GM18517 (cell line): ENCODE results near the gene HDDC3.

ENCODE experiments used
- ATAC-seq: cut with Tn5 transposase; IDR thresholded peaks from one replicate; pipeline ENCODE4 v1.9.1; 2021; ENCODE audit warnings: mild to moderate bottlenecking, moderate library complexity; ENCODE audit not compliant: unreplicated experiment

Gene HDDC3, protein sequence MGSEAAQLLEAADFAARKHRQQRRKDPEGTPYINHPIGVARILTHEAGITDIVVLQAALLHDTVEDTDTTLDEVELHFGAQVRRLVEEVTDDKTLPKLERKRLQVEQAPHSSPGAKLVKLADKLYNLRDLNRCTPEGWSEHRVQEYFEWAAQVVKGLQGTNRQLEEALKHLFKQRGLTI

DNA sequence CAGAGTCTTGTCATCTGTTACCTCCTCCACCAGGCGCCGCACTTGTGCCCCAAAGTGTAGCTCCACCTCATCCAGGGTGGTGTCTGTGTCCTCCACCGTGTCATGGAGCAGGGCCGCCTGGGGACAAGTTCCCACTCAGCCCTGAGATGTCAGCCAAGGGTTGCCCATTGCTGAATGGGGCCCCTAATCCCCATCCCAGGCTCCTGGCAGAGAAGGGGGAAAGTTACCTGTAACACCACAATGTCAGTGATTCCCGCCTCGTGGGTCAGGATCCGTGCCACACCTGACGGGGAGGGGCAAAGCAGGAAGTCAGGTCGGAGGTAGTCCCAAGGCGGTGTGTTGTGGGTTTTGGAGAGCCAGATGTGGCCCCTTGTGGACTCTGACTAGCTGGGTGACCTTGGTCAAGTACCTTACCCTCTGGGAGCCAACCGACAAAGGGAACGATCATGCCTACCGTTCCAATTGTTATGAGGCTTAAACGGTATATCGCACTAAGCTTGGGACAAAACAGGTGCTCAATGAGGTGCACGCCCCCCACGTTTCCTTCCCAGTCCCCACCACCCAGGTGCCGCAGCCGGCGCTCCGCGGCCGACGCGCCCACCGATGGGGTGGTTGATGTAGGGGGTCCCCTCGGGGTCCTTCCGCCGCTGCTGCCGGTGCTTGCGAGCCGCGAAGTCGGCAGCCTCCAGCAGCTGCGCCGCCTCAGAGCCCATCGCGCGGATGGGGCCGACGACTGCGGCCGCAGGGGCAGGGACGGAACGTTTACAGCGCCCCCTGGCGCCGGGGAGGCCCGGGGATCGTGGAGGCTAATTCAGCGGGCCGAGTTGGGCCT, at the start of gene HDDC3:
HDDC3 (minus strand) TSS at position 722 of the 832 bp plus-strand sequence; CDS start at position 713, 9 bp downstream.
- peak; percentile 47 for ATAC-seq

DNA sequence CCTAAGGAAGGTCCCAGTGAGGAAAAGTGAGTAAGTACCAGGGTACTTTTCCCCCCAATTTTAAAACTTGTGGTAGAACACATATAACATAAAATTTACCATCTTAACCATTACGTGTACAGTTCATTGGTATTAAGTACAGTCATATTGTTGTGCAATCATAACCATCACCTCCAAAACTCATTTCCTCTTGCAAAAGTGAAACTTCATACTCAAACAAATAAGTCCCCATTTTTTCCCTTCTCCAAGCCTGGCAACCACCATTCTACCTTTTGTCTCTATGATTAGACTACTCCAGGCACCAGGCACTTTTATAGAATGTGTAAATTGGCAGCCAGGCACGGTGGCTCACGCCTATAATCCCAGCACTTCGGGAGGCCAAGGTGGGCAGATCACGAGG, 49.8 kb upstream of the HDDC3 start:
- ATAC-seq, result peak; percentile 23

DNA sequence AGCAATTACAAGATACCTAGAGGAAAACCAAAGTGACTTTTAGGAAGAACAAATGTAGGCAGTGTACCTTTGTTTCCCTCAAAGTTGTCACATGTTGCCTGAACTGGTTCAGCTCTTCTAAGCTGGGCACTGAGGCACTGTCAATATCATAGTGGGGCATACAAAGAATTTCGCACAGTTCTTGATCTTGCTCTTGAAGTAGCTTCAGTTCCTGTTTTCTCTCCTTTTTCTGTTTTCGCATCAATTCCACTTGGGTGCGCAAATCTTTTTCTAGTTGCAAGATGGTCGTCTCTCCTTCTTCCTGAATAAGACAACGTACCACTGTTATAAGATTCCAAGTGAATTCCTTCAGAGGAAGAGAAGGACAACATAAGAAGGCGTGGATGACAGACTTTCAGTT, 49.3 kb upstream of the HDDC3 start:
- peak; percentile 78 for ATAC-seq

DNA sequence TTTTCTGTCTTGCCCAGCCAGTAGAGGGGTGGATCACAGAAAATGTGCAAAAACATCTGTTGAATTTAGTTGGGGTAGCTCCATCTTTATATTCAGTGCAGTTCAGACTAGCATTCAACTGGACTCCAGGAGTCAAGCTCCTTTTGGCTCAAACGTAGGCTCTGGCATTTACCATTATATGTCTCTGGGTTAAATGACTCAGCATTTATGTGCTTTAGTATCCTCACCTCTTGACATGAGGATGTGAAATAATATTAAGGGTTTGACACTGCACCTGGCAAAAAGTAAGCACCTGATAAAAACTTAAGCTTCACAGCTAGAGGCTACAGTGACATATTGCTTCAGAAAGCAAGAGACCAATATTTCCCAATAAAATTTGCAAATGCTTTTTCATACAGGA, 47.2 kb upstream of the HDDC3 start:
- ATAC-seq, result no peak

DNA sequence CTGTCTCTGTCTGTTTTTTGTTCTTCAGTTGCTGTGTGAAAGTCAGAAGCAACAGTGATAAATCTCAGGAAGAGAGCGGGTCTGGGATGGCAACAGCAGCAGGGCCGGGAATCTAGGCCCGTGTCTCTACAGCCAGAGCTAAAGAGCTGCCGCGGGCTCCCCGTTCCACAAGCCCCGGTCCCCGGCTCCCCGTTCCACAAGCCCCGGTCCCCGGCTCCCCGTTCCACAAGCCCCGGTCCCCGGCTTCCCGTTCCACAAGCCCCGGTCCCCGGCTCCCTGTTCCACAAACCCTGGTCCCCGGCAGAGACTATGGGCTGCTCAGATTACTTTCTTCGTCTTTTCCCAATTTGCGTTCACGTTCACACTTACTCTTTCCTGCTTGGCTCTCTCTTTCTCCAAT, 41.9 kb upstream of the HDDC3 start:
- ATAC-seq, result no peak

DNA sequence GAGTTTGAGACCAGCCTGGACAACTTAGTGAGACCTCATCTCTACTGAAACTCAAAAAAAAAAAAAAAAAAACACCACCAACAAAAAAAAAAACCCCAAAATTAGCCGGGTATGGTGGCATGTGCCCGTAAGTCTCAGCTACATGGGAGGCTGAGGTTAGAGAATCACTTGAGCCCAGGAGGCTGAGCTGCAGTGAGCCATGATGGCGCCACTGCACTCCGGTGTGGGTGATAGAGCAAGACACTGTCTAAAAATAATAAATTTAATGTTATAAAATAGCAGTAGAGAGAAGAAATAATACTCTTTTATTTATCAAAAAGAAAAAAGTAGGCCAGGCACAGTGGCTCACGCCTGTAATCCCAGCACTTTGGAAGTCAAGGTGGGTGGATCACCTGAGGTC, 39.8 kb upstream of the HDDC3 start:
- ATAC-seq, result no peak

DNA sequence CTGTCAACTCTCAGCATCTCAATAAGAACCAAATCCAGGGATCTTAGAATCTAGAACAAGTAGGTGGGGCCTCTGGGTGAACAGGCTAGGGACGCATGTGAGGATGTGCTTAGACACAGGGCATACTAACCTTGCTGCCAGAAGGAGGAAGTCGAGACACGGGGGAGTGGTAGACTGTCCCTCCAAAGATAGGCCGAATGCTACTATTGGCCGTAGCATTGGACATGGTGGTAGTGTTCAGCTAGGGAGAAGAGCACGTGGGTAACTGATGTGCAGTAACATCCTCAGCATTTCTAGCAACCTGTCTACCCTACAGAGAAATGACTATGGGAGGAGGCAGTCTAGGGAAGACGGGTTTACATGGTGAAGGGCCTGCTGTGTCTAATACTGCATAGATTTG, 37.9 kb upstream of the HDDC3 start:
- no peak for ATAC-seq

DNA sequence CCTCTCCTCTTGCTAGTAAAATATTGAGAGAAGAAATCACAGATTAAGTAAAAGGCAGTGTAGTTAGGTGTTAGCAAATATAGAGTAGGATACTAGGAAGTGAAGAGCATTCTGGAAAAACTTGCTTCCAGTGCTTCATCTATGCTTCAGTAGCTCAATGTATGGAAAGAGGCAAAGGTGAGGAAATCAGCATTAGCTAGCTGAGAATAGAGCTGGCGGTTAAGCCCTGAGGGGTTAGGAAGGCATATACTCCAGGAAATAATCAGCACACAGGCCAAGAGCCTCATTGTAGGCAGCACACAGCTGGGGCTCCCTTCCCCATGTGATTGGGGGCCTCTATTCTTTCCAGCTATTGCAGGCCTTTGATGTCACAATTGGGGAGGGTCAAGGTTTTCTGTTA, 36.1 kb upstream of the HDDC3 start:
- no peak for ATAC-seq

DNA sequence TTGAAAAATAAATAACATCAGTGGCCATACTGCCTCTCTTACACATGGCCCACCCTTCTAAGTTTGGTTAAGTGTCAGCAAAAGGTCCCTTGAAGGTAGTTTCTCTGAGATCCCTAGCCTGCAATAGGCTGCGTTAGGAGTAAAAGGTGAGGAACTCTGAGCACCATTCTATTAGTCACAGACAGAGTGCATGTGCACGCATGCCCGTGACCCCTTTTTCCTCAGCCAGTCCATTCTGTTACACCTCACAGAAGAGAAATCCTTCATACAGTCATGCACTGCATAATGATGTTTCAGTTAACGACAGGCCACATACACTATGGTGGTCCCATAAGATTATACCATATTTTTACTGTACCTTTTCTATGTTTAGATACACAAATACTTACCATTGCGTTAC, 34.9 kb upstream of the HDDC3 start:
- no peak for ATAC-seq

DNA sequence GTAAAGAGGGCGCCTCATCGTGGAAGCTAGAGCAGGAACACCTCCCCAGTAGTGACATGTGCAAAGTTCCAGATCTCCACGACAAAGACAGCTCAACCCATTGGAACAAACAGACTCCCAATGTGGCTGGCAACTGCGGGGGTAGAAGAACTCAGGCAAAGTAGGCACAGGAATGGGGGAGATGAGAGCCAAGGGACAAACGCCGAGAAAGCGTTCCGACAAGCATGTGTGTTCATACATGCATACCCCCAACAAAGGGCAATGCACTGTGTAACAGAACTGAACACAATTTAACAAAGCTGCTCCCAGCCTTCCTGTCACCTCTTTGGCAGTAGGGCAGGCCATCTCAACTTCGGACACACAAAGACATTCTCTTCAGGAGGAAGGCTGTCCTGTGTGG, 33.9 kb upstream of the HDDC3 start:
- ATAC-seq, result no peak

DNA sequence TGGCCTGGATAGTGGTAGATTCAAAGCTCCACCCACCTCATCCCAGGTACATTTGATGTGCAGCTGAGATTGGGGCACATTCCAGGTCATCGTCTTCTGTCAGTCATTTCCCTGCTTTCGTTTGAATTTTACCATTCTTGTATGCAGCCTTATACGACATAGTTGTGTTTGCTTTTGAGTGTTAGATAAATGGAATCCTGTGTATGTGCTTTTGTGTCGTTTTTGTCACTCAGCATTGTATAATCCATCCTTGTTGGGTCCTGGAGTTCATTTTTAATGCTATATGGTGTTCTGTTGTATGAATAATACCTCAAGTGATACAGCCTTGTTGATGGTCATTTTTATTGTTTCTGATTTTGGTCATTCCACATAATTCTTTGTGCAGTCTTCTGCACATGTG, 29.7 kb upstream of the HDDC3 start:
- ATAC-seq, result no peak

DNA sequence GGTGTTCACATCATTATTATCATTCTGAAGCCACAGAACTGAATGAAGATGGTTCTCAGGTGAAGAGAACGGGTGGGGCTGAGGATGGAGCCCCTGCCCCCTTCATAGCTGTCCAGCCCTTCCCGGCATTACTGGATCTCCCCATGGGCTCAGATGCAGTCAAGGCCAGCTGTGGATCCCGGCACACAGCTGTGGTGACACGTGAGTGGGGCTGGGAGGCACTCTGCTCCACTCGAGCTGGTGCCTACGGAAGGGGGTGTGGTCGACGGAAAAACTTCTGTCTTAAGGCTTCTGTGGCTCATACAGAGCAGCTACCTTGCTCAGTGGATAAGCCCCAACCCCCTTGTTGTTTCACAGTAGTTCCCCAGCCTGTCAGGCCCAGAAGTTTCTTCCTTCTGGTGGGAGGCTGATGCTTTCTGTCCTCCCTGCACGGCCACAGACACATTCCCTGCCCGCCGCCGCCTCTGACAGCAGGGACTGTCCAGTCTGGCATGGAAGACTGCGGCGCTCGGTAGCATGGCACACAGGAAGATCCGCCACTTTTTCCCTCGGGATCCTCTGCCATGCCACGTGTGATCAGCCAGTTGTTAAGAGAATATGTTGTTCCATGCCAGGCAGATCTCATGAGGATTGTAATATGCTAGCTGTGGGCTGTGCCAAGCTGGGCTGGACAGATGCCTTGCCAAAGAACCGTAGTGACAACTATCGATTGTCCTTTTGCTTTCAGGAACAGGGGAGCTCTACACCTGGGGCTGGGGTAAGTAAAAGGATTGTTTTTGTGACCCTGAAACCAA, 28.1 kb upstream of the HDDC3 start:
- ATAC-seq, result no peak

DNA sequence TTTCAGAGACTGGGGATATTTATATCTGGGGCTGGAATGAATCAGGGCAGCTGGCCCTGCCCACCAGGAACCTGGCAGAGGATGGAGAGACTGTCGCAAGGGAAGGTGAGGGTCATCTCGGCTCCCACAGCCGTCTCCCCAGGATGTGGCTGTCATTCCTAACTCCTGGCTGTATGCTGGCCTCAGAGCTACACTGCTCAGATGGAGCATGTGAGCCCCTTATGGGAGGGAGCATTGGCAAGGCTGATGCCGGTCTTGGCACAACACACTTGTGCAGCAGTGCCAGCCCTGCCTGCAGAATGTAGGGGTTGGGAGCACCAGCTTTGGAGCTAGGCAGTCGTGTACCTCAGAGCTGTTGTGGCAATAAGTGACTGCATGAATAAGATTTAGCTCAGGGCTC, 27.5 kb upstream of the HDDC3 start:
- no peak for ATAC-seq

DNA sequence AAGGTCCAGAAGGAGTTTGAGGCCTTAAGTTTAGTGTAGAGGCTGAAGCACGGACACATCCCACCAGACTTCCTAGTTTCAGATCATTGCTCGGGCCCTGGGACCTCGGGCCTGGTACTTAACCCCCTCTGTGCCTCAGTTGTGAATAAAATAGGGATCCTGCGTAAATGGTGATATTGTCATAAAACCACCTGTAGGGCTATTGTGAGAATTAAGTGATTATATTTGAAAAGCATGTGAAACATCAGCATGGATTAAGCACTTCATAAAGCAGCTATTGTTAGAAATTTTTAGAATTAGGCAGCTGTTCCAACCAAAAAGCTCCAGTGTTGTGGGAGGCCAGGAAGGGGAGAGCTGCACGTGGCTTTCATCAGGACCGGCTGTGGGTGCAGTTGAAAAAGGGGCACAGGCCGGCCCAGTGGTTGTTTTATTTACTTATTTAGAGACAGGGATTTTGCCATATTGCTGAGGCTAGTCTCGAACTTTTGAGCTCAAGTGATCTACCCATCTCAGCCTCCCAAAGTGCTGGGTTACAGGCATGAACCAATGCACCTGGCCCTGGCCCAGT, 26.8 kb upstream of the HDDC3 start:
- no peak for ATAC-seq

DNA sequence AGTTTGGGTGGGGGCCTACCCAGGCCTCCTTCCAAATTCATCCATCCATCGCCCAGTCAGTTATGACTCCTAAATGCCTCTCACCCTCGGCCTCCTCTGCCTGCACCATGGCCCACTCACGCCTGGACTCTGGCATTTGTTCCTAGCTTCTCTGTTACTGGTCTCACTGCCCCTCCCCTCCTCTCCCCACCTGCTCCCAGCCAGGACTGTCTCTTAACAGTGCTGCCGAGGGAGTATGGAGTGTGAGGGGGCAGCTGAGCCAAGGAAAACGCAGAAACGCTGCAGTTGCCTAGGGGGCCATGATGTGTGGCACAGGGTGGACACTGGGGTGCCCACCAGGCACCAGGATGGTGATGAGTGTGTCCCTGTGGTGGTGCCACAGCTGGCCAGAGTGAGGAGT, 25.4 kb upstream of the HDDC3 start:
- ATAC-seq, result no peak

DNA sequence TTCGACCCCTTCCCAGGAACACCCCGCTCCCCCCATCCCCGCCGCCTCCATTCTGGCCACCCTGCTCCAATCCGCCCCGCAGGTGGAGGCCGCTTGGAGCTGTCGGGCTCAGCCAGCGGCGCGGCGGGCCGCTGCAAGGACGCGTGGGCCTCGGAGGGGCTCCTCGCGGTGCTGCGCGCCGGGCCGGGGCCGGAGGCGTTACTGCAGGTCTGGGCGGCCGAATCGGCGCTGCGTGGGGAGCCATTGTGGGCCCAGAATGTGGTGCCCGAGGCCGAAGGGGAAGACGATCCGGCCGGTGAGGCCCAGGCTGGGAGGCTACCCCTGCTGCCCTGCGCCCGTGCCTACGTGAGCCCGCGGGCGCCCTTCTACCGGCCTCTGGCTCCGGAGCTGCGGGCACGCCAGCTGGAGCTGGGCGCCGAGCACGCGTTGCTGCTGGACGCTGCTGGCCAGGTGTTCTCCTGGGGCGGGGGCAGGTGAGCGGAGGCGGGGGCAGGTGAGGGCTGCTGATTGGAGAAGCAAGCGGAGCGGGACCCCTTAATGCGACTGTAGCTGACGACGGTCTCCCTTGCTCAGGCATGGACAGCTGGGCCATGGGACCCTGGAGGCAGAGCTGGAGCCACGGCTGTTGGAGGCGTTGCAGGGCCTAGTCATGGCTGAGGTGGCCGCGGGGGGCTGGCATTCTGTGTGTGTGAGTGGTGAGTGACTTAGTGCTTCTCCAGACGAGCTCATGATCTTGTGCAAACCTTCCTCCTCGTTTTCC, 24.9 kb upstream of the HDDC3 start:
- no peak for ATAC-seq

DNA sequence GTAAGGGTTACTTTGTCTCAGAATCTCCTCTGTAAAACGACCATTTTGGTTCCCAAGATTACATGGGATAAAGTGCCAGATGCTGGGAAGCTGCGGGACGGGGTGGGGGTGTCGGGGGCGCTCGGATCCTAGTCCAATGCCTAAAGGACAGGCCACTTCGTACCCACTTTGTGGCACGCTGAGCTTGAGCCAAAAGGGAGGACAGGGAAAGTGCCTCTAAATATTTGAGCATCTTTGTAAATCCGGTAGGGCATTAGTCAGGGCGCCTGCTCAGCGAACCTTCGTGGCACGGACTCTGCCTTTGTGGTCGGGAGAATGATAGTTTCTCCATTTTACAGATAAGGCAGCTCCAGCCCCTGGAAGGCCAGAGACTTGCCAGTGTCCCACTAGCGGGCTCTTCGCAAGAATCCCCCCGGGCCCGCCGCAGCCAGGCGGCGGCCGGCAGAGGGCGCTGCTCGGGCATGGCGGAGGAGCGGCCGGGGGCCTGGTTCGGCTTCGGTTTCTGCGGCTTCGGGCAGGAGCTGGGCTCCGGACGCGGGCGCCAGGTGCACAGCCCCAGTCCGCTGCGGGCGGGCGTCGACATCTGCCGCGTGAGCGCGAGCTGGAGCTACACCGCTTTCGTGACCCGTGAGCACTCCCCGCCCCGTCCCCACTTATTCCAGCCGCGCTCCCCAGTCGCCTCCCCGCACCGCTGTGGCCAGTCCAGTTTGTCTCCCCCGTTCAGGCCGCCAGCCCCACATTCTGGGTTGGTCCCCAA, 24.1 kb upstream of the HDDC3 start:
- no peak for ATAC-seq

DNA sequence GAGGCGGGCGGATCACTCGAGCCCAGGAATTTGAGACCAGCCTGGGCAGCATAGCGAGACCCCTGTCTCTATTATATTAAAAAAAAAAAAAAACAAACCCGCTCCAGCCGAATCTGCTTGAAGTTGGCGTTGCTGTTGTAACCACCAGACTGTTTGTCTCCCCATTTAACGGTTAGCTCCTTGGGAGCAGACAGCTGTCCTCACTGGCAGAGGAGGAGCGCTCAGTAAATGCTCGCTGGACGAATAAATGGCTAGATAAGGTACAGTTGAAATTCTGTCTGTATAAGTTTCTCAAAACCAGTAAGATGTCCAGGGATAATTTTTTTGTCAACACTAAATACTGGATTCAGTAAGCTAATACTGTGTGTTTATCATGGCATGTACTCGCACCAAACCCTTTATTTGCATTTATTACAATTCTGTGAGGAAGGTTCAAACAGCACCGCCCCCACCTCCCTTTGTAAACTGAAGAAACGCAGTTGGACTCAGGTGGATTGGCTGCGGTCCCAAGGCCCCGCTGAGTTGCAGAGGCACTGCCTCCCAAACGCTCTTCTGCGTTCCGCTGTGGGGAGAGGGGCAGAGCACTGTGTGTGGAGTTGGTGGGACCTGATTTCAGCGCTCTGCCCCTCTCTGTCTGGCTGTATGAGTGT, 23.4 kb upstream of the HDDC3 start:
- ATAC-seq, result no peak
